Measurements from ENCODE around the gene SLC40A1. TPM values are rescaled to one million over a fixed set of nuclear protein-coding genes. Genes with fewer than 3 reads are reported as not detected.

The SLC40A1 gene
- total RNA-seq, 1 donor from 2014 or later, result 3.1 TPM

DNA sequence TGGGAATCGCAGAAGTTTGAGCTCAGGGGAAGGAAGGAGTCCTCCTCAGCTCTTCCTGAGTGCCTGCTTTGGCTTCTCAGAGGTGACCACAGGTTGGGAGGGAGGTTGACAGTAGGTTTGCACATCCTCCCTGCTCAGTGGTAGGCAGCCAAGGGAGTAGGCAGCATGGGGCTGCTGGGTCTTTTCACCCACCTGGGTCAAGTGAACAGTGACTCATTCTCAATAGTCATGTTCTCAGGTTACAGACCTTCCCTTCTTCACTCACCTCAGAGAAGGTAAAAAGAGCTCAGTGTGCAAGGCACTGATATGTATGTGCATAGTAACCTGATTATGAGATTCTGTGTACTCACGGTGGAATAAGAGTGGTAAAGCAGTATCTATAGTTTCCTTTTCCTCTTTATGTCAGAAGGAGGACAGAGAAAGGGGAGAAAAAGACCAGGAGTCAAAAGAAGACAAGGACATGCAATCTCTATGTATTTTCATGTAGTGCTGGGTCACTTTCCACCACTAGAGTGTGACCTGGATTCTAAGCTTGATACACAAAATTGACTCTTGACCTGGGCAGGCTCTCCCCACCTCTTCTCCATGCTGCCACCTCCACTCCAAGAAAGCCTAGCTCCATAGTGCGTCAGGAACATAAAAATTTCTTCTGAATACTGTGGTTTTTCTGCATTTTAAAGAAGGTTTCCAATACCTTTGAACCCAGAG, 44.2 kb upstream of the SLC40A1 start:
- H3K4me1 Mint-ChIP-seq (ENCODE audit: low read depth, unreplicated experiment), result no peaks in the 10 kb centered on the region

DNA sequence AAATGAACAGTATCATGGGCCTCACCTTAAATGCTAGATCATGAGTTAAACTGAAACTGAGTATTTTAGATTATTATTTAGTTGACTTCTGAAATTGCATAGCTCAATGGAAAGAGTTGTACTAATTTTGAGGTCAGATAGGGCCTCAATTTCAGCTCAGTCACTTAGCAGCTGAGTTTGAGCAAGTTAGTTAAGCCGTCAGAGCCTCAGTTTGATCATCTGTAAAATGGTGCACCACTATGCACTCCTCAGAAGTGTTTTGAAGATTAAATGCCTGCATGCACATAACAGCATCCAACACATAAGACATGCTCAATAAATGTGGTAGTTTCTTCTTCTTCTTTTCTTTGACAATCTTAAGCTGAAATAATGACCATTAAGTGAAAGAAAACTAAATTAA, 42.5 kb upstream of the SLC40A1 start:
- Histone ChIP-seq H3K4me2 (ENCODE audit: low read length) (no peak overlapping the region), H4K20me1 (ENCODE audit: insufficient read depth, low read length) (no peaks in the 10 kb centered on the region), H3K36me3 (ENCODE audit: insufficient read depth, low read length) (no peaks in the 10 kb centered on the region), H3K27me3 (ENCODE audit: insufficient read depth, low read length) (no peaks in the 10 kb centered on the region), H2AFZ (ENCODE audit: low read depth, low read length) (no peak overlapping the region), H3K9me3 (ENCODE audit: insufficient read depth, low read depth, low read length) (no peaks in the 10 kb centered on the region), H3K9ac (ENCODE audit: low read length) (no peak overlapping the region), H3K27ac (ENCODE audit: low read depth, low read length) (no peak overlapping the region), H3K4me3 (ENCODE audit: insufficient read depth, low read depth, low read length) (no peak overlapping the region), H3K79me2 (ENCODE audit: insufficient read depth, low read length) (no peaks in the 10 kb centered on the region), H3K4me1 (ENCODE audit: insufficient read depth, low read length) (no peaks in the 10 kb centered on the region)
- no peak for TF ChIP-seq EZH2 (IDR thresholded peaks at IDR 0.05; ENCODE audit: insufficient read depth, low read length)
- TF ChIP-seq, protein P1, sequence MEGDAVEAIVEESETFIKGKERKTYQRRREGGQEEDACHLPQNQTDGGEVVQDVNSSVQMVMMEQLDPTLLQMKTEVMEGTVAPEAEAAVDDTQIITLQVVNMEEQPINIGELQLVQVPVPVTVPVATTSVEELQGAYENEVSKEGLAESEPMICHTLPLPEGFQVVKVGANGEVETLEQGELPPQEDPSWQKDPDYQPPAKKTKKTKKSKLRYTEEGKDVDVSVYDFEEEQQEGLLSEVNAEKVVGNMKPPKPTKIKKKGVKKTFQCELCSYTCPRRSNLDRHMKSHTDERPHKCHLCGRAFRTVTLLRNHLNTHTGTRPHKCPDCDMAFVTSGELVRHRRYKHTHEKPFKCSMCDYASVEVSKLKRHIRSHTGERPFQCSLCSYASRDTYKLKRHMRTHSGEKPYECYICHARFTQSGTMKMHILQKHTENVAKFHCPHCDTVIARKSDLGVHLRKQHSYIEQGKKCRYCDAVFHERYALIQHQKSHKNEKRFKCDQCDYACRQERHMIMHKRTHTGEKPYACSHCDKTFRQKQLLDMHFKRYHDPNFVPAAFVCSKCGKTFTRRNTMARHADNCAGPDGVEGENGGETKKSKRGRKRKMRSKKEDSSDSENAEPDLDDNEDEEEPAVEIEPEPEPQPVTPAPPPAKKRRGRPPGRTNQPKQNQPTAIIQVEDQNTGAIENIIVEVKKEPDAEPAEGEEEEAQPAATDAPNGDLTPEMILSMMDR (IDR thresholded peaks at IDR 0.05; ENCODE audit: insufficient read depth, low read depth, low read length), result no peak
- Mint-ChIP-seq H3K36me3 (ENCODE audit: low read depth, unreplicated experiment) (no peaks in the 10 kb centered on the region), H3K4me3 (ENCODE audit: unreplicated experiment) (no peak overlapping the region), H3K4me1 (ENCODE audit: low read depth, unreplicated experiment) (no peaks in the 10 kb centered on the region), H3K27ac (ENCODE audit: unreplicated experiment) (no peak overlapping the region), H3K27me3 (ENCODE audit: low read depth, unreplicated experiment) (no peaks in the 10 kb centered on the region), H3K9me3 (ENCODE audit: unreplicated experiment) (no peaks in the 10 kb centered on the region)
- FAIRE-seq (no peak), DNase-seq (ENCODE audit: low read depth) (no peak)

More for the DNA sequence above, 44.2 kb upstream of the SLC40A1 start:
- Mint-ChIP-seq H3K36me3 (ENCODE audit: low read depth, unreplicated experiment) (no peaks in the 10 kb centered on the region), H3K27me3 (ENCODE audit: low read depth, unreplicated experiment) (no peaks in the 10 kb centered on the region), H3K9me3 (ENCODE audit: unreplicated experiment) (no peaks in the 10 kb centered on the region), H3K27ac (ENCODE audit: unreplicated experiment) (no peak overlapping the region), H3K4me3 (ENCODE audit: unreplicated experiment) (no peak overlapping the region)
- no peaks in the 10 kb centered on the region for H3K36me3 ChIP-seq (ENCODE audit: insufficient read depth, low read length)
- H3K27me3 ChIP-seq (ENCODE audit: insufficient read depth, low read length), result no peaks in the 10 kb centered on the region
- no peak overlapping the region for H2AFZ ChIP-seq (ENCODE audit: low read depth, low read length)
- H3K27ac ChIP-seq (ENCODE audit: low read depth, low read length), result no peak overlapping the region
- no peaks in the 10 kb centered on the region for H3K9me3 ChIP-seq (ENCODE audit: insufficient read depth, low read depth, low read length)
- FAIRE-seq (no peak), DNase-seq (ENCODE audit: low read depth) (no peak)
- no peaks in the 10 kb centered on the region for H4K20me1 ChIP-seq (ENCODE audit: insufficient read depth, low read length)
- no peaks in the 10 kb centered on the region for H3K79me2 ChIP-seq (ENCODE audit: insufficient read depth, low read length)
- no peak overlapping the region for H3K4me3 ChIP-seq (ENCODE audit: insufficient read depth, low read depth, low read length)
- no peak for TF ChIP-seq EZH2 (IDR thresholded peaks at IDR 0.05; ENCODE audit: insufficient read depth, low read length)
- TF ChIP-seq, protein P1 (IDR thresholded peaks at IDR 0.05; ENCODE audit: insufficient read depth, low read depth, low read length), result no peak
- no peak overlapping the region for H3K9ac ChIP-seq (ENCODE audit: low read length)
- no peak overlapping the region for H3K4me2 ChIP-seq (ENCODE audit: low read length)
- H3K4me1 ChIP-seq (ENCODE audit: insufficient read depth, low read length), result no peaks in the 10 kb centered on the region

DNA sequence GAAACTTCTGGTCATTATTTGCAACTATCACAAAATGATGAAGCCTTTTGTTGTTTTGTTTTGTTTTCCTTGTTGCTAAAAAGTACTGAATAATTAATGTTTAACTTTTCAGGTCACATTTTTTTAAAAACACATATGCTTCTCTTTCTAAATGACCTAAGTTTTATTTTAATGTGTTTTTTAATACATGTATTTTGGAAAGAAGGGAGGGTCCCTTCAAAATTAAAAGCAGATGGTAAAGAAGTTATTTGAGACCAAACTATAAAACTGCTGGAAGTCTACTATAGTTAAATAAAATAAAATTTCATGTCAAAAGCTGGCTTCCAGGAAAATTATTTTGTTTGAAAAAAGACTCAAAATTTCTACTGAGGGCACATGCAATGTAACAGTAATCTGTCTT, 41.2 kb upstream of the SLC40A1 start:
- Mint-ChIP-seq H3K27ac (ENCODE audit: unreplicated experiment) (no peak overlapping the region), H3K36me3 (ENCODE audit: low read depth, unreplicated experiment) (no peaks in the 10 kb centered on the region), H3K27me3 (ENCODE audit: low read depth, unreplicated experiment) (no peaks in the 10 kb centered on the region), H3K9me3 (ENCODE audit: unreplicated experiment) (no peaks in the 10 kb centered on the region), H3K4me3 (ENCODE audit: unreplicated experiment) (no peak overlapping the region), H3K4me1 (ENCODE audit: low read depth, unreplicated experiment) (no peaks in the 10 kb centered on the region)
- H3K4me3 ChIP-seq (ENCODE audit: insufficient read depth, low read depth, low read length), result no peak overlapping the region
- no peak for FAIRE-seq
- H4K20me1 ChIP-seq (ENCODE audit: insufficient read depth, low read length), result no peaks in the 10 kb centered on the region
- H2AFZ ChIP-seq (ENCODE audit: low read depth, low read length), result no peak overlapping the region
- H3K4me2 ChIP-seq (ENCODE audit: low read length), result no peak overlapping the region
- no peaks in the 10 kb centered on the region for H3K36me3 ChIP-seq (ENCODE audit: insufficient read depth, low read length)
- no peaks in the 10 kb centered on the region for H3K9me3 ChIP-seq (ENCODE audit: insufficient read depth, low read depth, low read length)
- no peak for DNase-seq (ENCODE audit: low read depth)
- TF ChIP-seq EZH2 (IDR thresholded peaks at IDR 0.05; ENCODE audit: insufficient read depth, low read length), result no peak
- H3K27me3 ChIP-seq (ENCODE audit: insufficient read depth, low read length), result no peaks in the 10 kb centered on the region
- no peak overlapping the region for H3K27ac ChIP-seq (ENCODE audit: low read depth, low read length)
- no peak overlapping the region for H3K9ac ChIP-seq (ENCODE audit: low read length)
- H3K79me2 ChIP-seq (ENCODE audit: insufficient read depth, low read length), result no peaks in the 10 kb centered on the region
- H3K4me1 ChIP-seq (ENCODE audit: insufficient read depth, low read length), result no peaks in the 10 kb centered on the region

All from astrocyte (in vitro differentiated cells and primary cell).